GM12878 (cell line): ENCODE data around the gene ST6GALNAC3. TPM values are rescaled to one million over a fixed set of nuclear protein-coding genes. Genes with fewer than 3 reads are reported as not detected.

Source experiments
- ATAC-seq: fragments of 200-7000 bp; cut with Tn5 transposase; 3 replicates; pipeline ENCODE4 v1.9.1; 2020; ENCODE audit warnings: mild to moderate bottlenecking, moderate library complexity
- BruUV-seq: library from RNA; stranded (reverse); fragments of 400-500 nt; replicated peaks from 2 replicates; lab custom pipeline; 2021; lab: Mats Ljungman, UMichigan
- CTCF ChIA-PET: fragments of 300-600 bp; sonication (Branson Sonifier 250); formaldehyde crosslinking; extraction: SDS; loops from one replicate; lab custom pipeline; 2021; ENCODE audit warnings: inconsistent platforms; lab: Yijun Ruan, JAX
- POLR2A ChIA-PET: fragments of 350-600 bp; formaldehyde crosslinking; extraction: SDS; loops from one replicate; lab custom pipeline; 2021; ENCODE audit warnings: inconsistent platforms; lab: Charles Lee
- RAD21 ChIA-PET: fragments of 300-600 bp; sonication (Branson Sonifier 250); formaldehyde crosslinking; loops from one replicate; lab custom pipeline; 2023; ENCODE audit warnings: antibody characterized with exemption; ENCODE audit not compliant: unreplicated experiment; lab: Charles Lee
- SMC1A ChIA-PET: fragments of 300-600 bp; sonication (Branson Sonifier 250); formaldehyde crosslinking; loops from one replicate; lab custom pipeline; 2023; ENCODE audit not compliant: unreplicated experiment, uncharacterized antibody; lab: Charles Lee
- DNase-seq: peaks from one replicate; pipeline ENCODE4 v3.0.0-alpha.2; 2011; ENCODE audit warnings: low read depth, low spot score
- FAIRE-seq: peaks from 3 replicates; lab custom pipeline; 2011; peaks lifted over from hg19 to GRCh38; lab: Jason Lieb, UNC
- H2AFZ ChIP-seq: 2 replicates; pipeline ENCODE4 v1.6.0; 2011; ENCODE audit warnings: low read depth, low read length, control low read depth; ENCODE audit not compliant: control insufficient read depth
- H3K27ac ChIP-seq: 2 replicates; pipeline ENCODE4 v1.5.1; 2011; ENCODE audit warnings: control low read depth; ENCODE audit not compliant: control insufficient read depth, insufficient read depth
- H3K27me3 ChIP-seq, 2 experiments: replicated peaks in 1 of 2; 2 replicates each; pipeline versions ENCODE4 v1.6.0 to v1.6.1; 2011; ENCODE audit warnings: low read length in 1 of 2; ENCODE audit not compliant: control insufficient read depth in 2 of 2, insufficient read depth in 2 of 2
- H3K36me3 ChIP-seq, 2 experiments: 2 replicates each; pipeline ENCODE4 v1.5.1; 2011; ENCODE audit warnings: low read length in 1 of 2; ENCODE audit not compliant: control insufficient read depth in 2 of 2, insufficient read depth in 2 of 2
- H3K4me1 ChIP-seq: 2 replicates; pipeline ENCODE4 v1.6.1; 2011; ENCODE audit warnings: mild to moderate bottlenecking, low read length, moderate library complexity, mixed read lengths; ENCODE audit not compliant: control insufficient read depth, insufficient read depth
- H3K4me2 ChIP-seq: 2 replicates; pipeline ENCODE4 v1.6.0; 2011; ENCODE audit warnings: control low read depth; ENCODE audit not compliant: control insufficient read depth, insufficient read depth
- H3K4me3 ChIP-seq: fragments of 200-600 bp; sonication (generic); 2 replicates; pipeline ENCODE4 v1.5.1; 2016
- H3K79me2 ChIP-seq: 2 replicates; pipeline ENCODE4 v1.6.0; 2011; ENCODE audit warnings: low read length; ENCODE audit not compliant: control insufficient read depth, insufficient read depth
- H3K9ac ChIP-seq: 2 replicates; pipeline ENCODE4 v1.8.0; 2011; ENCODE audit warnings: low read length, control low read depth, mixed read lengths; ENCODE audit not compliant: control insufficient read depth, insufficient read depth
- H3K9me3 ChIP-seq: replicated peaks from 3 replicates; pipeline ENCODE4 v1.5.1; 2011; ENCODE audit warnings: mild to moderate bottlenecking, low read length; ENCODE audit not compliant: control insufficient read depth, insufficient read depth
- H4K20me1 ChIP-seq: 2 replicates; pipeline ENCODE4 v1.6.0; 2011; ENCODE audit not compliant: control insufficient read depth, insufficient read depth
- CBX5 ChIP-seq: sonication (generic); IDR thresholded peaks from 2 replicates; pipeline ENCODE4 v1.6.1; 2016; ENCODE audit warnings: low read depth, moderate library complexity, mild to moderate bottlenecking, inconsistent platforms
- ETV6 ChIP-seq, 2 experiments: fragments of 450-650 bp in 1 of 2; IDR thresholded peaks in 1 of 2; conservative IDR thresholded peaks in 1 of 2; 2 replicates each; pipeline ENCODE4 v1.6.1; 2014; ENCODE audit warnings: antibody characterized with exemption in 1 of 2, borderline replicate concordance in 1 of 2, low read depth in 1 of 2, mild to moderate bottlenecking in 1 of 2, moderate library complexity in 1 of 2
- PAX5 ChIP-seq: IDR thresholded peaks from 2 replicates; pipeline ENCODE4 v1.6.1; 2011; ENCODE audit warnings: low read depth, low read length, borderline replicate concordance
- SIX5 ChIP-seq: IDR thresholded peaks from 2 replicates; pipeline ENCODE4 v1.6.1; 2011; ENCODE audit warnings: mild to moderate bottlenecking, low read depth, low read length, moderate library complexity; ENCODE audit not compliant: severe bottlenecking
- TCF12 ChIP-seq: IDR thresholded peaks from 2 replicates; pipeline ENCODE4 v1.6.1; 2011; ENCODE audit warnings: low read depth, mild to moderate bottlenecking, low read length
- WGBS: methylation state at CpG from one replicate; pipeline ENCODE4 v1.1.6; 2016; ENCODE audit warnings: low lambda C conversion rate; ENCODE audit not compliant: insufficient replicate concordance, insufficient coverage; ENCODE audit errors: missing lambda C conversion rate; 5-methylcytosine and 5-hydroxymethylcytosine counted together
- in situ Hi-C: fragments of 300-500 bp; cut with MboI; formaldehyde crosslinking; loops from 9 replicates; pipeline ENCODE4 v1.14.3; 2018; ENCODE audit warnings: mixed read lengths
- intact Hi-C: fragments of 100-400 bp; cut with micrococcal nuclease; formaldehyde crosslinking; loops from one replicate; pipeline ENCODE4 v1.14.2; 2022; ENCODE audit not compliant: unreplicated experiment
- polyA plus RNA-seq, 11 experiments: library from polyadenylated mRNA; depleted of rRNA in 4 of 11; unstranded in 6 of 11; stranded (reverse) in 5 of 11; fragments of >200 nt; fragmentation: Nextera tagmentation in 4 of 11; fragmentation: Illumina TruSeq in 1 of 11; extraction: Ambion mirVana in 4 of 11; extraction: Trizol in 1 of 11; gene quantifications; 1 replicate in 1 of 11; 2 replicates in 10 of 11; pipeline versions ENCODE4 v1.2.1 to v1.2.3, GENCODE V29; 2011 to 2016; ENCODE audit warnings: inconsistent platforms in 2 of 11, missing spikeins in 2 of 11, low read depth in 1 of 11
- total RNA-seq, 4 experiments: library from RNA; depleted of rRNA in 3 of 4; stranded (reverse); fragments of >200 nt in 3 of 4; fragmentation: Illumina TruSeq in 1 of 4; extraction: Trizol in 1 of 4; gene quantifications; 2 replicates each; pipeline versions ENCODE4 v1.2.1 to v1.2.3, GENCODE V29; 2013 to 2021

Gene ST6GALNAC3
- total and polyA plus RNA-seq, 10 of the 15 experiments (the other 5 are each of a cell fraction or from before 2014, with no cell fraction given), result 0.04 to 0.68 (median 0.18) TPM; not detected in 3

GRCh38 chr1:76352741-76353435 is 278.3 kb downstream of the ST6GALNAC3 start:
- Histone ChIP-seq H3K4me2 (no peak overlapping the region), H3K27me3 (no peaks in the 10 kb centered on the region), H2AFZ (no peak overlapping the region), H3K4me1 (no peaks in the 10 kb centered on the region), H3K79me2 (no peaks in the 10 kb centered on the region), H3K27ac (no peak overlapping the region), H3K9ac (no peak overlapping the region), H3K36me3 (no peaks in the 10 kb centered on the region), H4K20me1 (no peaks in the 10 kb centered on the region), H3K9me3 (no peaks in the 10 kb centered on the region), H3K4me3 (no peak overlapping the region)
- ATAC-seq, result no peak
- no peak for FAIRE-seq
- 63% methylated on average over 5 of the region's 5 CpGs for WGBS
- TF ChIP-seq TCF12 (no peak), SIX5 (no peak), CBX5 (no peak)
- ChIA-PET CTCF (no interaction called here), RAD21 (interaction anchor here (1.0 kb wide), 1 partner anchor 33 kb away, joined by 4 read pairs; no protein-coding TSS in a partner anchor), SMC1A (interaction anchor here (0.6 kb wide), 1 partner anchor 406 kb away, joined by 3 read pairs; no protein-coding TSS in a partner anchor), POLR2A (no interaction called here)
- in situ Hi-C loops, result no loop called here
- DNase-seq, result no peak
- BruUV-seq, result no TSS peak
- intact Hi-C loops, result no loop called here

- no peak overlapping the region for H2AFZ ChIP-seq
- BruUV-seq, result no TSS peak
- no peak for FAIRE-seq
- H4K20me1 ChIP-seq, result no peaks in the 10 kb centered on the region
- no peak overlapping the region for H3K4me2 ChIP-seq
- WGBS, result 59% methylated on average over 3 of the region's 3 CpGs
- H3K4me1 ChIP-seq, result no peaks in the 10 kb centered on the region
- ChIA-PET POLR2A (no interaction called here), CTCF (no interaction called here), SMC1A (no interaction called here), RAD21 (no interaction called here)
- no peak for DNase-seq
- H3K27ac ChIP-seq, result no peak overlapping the region
- H3K36me3 ChIP-seq, result no peaks in the 10 kb centered on the region
- H3K79me2 ChIP-seq, result no peaks in the 10 kb centered on the region
- no peak for ATAC-seq
- no peaks in the 10 kb centered on the region for H3K27me3 ChIP-seq
- in situ Hi-C loops (no loop called here), intact Hi-C loops (no loop called here)
- no peak for TF ChIP-seq PAX5
- TF ChIP-seq ETV6 (conservative IDR thresholded peaks at IDR 0.05 in 1 of 2, IDR thresholded peaks at IDR 0.05 in 1 of 2; ENCODE audit: borderline replicate concordance in 1 of 2, low read depth in 1 of 2), result no peak
- H3K9ac ChIP-seq, result no peak overlapping the region
- H3K4me3 ChIP-seq, result no peak overlapping the region
- H3K9me3 ChIP-seq, result no peaks in the 10 kb centered on the region
Observed at GRCh38 chr1:76354236-76354635, 279.7 kb downstream of the ST6GALNAC3 start.
